H1 (cell line): ENCODE results near the gene GPR135. TPM values are rescaled to one million over a fixed set of nuclear protein-coding genes. Genes with fewer than 3 reads are reported as not detected.

Source experiments
- CTCF ChIA-PET: fragments of 300-600 bp; sonication (Branson Sonifier 250); formaldehyde crosslinking; loops from one replicate; lab custom pipeline; 2021; ENCODE audit not compliant: partially characterized antibody; lab: Charles Lee
- POLR2A ChIA-PET: fragments of 300-600 bp; sonication (Branson Sonifier 250); formaldehyde crosslinking; loops from one replicate; lab custom pipeline; 2021; ENCODE audit warnings: inconsistent platforms; ENCODE audit not compliant: partially characterized antibody; lab: Charles Lee
- DNase-seq, 2 experiments: peaks; one replicate each; pipeline versions ENCODE4 v3.0.0 to v3.0.0-alpha.2; 2010 to 2022; ENCODE audit warnings: low spot score in 2 of 2, low read depth in 1 of 2, mixed read lengths in 1 of 2
- FAIRE-seq: peaks from 2 replicates; lab custom pipeline; 2011; peaks lifted over from hg19 to GRCh38; lab: Jason Lieb, UNC
- H2AFZ ChIP-seq: 2 replicates; pipeline ENCODE4 v1.8.1; 2012; ENCODE audit warnings: low read length, inconsistent platforms
- H2AK5ac ChIP-seq: 2 replicates; pipeline ENCODE4 v1.6.1; 2013; ENCODE audit warnings: low read depth, low read length
- H2BK120ac ChIP-seq: replicated peaks from 2 replicates; pipeline ENCODE3; 2013; ENCODE audit warnings: low read depth, low read length, inconsistent platforms
- H2BK12ac ChIP-seq: 2 replicates; pipeline ENCODE4 v1.6.1; 2013; ENCODE audit warnings: low read depth, low read length
- H2BK15ac ChIP-seq: 2 replicates; pipeline ENCODE4 v1.6.1; 2013; ENCODE audit warnings: low read length
- H2BK20ac ChIP-seq: 2 replicates; pipeline ENCODE4 v1.6.1; 2013; ENCODE audit warnings: low read length
- H2BK5ac ChIP-seq: 2 replicates; pipeline ENCODE4 v1.6.1; 2013; ENCODE audit warnings: low read depth, low read length
- H3K14ac ChIP-seq: 2 replicates; pipeline ENCODE4 v1.6.1; 2013; ENCODE audit warnings: inconsistent platforms; ENCODE audit not compliant: insufficient read length
- H3K18ac ChIP-seq: 2 replicates; pipeline ENCODE4 v1.6.1; 2013; ENCODE audit warnings: low read length; ENCODE audit errors: extremely low read depth
- H3K23ac ChIP-seq: 2 replicates; pipeline ENCODE4 v1.6.1; 2013; ENCODE audit warnings: inconsistent platforms; ENCODE audit not compliant: insufficient read length
- H3K23me2 ChIP-seq: 2 replicates; pipeline ENCODE4 v1.6.1; 2013; ENCODE audit warnings: low read depth, low read length
- H3K27ac ChIP-seq: 2 replicates; pipeline ENCODE4 v1.6.1; 2011; ENCODE audit warnings: low read depth, low read length, inconsistent platforms
- H3K27me3 ChIP-seq, 4 experiments: replicated peaks in 1 of 4; 1 replicate in 1 of 4; 2 replicates in 3 of 4; pipeline versions ENCODE4 v1.6.1 to v1.8.1; 2011 to 2013; ENCODE audit warnings: low read length in 3 of 4, mild to moderate bottlenecking in 3 of 4, inconsistent platforms in 2 of 4, mixed read lengths in 2 of 4, moderate library complexity in 1 of 4; ENCODE audit not compliant: control insufficient read depth in 3 of 4, insufficient read depth in 3 of 4; ENCODE audit errors: extremely low read depth in 1 of 4
- H3K36me3 ChIP-seq, 4 experiments: 2 replicates each; pipeline versions ENCODE4 v1.6.1 to v1.8.1; 2011 to 2013; ENCODE audit warnings: mild to moderate bottlenecking in 4 of 4, low read length in 3 of 4, moderate library complexity in 2 of 4, control low read depth in 1 of 4, inconsistent platforms in 1 of 4; ENCODE audit not compliant: insufficient read depth in 4 of 4, control insufficient read depth in 2 of 4
- H3K4ac ChIP-seq: replicated peaks from 2 replicates; pipeline ENCODE3; 2013; ENCODE audit warnings: low read length, low read depth, mixed read lengths, inconsistent platforms; ENCODE audit not compliant: insufficient read length
- H3K4me1 ChIP-seq, 4 experiments: replicated peaks in 1 of 4; 1 replicate in 1 of 4; 2 replicates in 3 of 4; pipeline versions ENCODE4 v1.6.1 to v1.8.1; 2011 to 2013; ENCODE audit warnings: low read length in 3 of 4, inconsistent platforms in 2 of 4, mixed read lengths in 1 of 4; ENCODE audit not compliant: insufficient read depth in 4 of 4, control insufficient read depth in 3 of 4
- H3K4me2 ChIP-seq, 2 experiments: 2 replicates each; pipeline versions ENCODE4 v1.6.1 to v1.8.1; 2011 to 2013; ENCODE audit warnings: low read depth in 2 of 2, low read length in 2 of 2, control low read depth in 1 of 2, inconsistent platforms in 1 of 2, mild to moderate bottlenecking in 1 of 2; ENCODE audit not compliant: insufficient read depth in 1 of 2
- H3K4me3 ChIP-seq, 4 experiments: fragments of 200-600, 300-600 bp in 1 of 4; sonication (generic), shearing (Covaris generic), sonication (Bioruptor Twin) in 1 of 4; 2 replicates each; pipeline versions ENCODE4 v1.5.1 to v1.8.1; 2011 to 2016; ENCODE audit warnings: low read length in 4 of 4, low read depth in 3 of 4, control low read depth in 2 of 4, inconsistent platforms in 2 of 4, mild to moderate bottlenecking in 2 of 4, mixed read lengths in 1 of 4, moderate library complexity in 1 of 4; ENCODE audit not compliant: insufficient read depth in 2 of 4; ENCODE audit errors: extremely low read depth in 1 of 4
- H3K56ac ChIP-seq: replicated peaks from 2 replicates; pipeline ENCODE3; 2013; ENCODE audit warnings: low read depth, mild to moderate bottlenecking, mixed read lengths, low read length, inconsistent platforms; ENCODE audit not compliant: insufficient read length
- H3K79me1 ChIP-seq: 2 replicates; pipeline ENCODE4 v1.6.1; 2013; ENCODE audit warnings: low read depth, low read length, control low read depth
- H3K79me2 ChIP-seq, 2 experiments: 2 replicates each; pipeline versions ENCODE4 v1.6.1 to v1.8.1; 2012 to 2013; ENCODE audit warnings: low read length in 2 of 2, mild to moderate bottlenecking in 2 of 2, inconsistent platforms in 1 of 2; ENCODE audit not compliant: insufficient read depth in 2 of 2, control insufficient read depth in 1 of 2
- H3K9ac ChIP-seq, 4 experiments: replicated peaks in 1 of 4; 1 replicate in 1 of 4; 2 replicates in 3 of 4; pipeline versions ENCODE4 v1.6.1 to v1.8.1; 2011 to 2013; ENCODE audit warnings: low read depth in 3 of 4, low read length in 3 of 4, control low read depth in 2 of 4, mild to moderate bottlenecking in 2 of 4, moderate library complexity in 2 of 4, inconsistent platforms in 1 of 4; ENCODE audit errors: extremely low read depth in 1 of 4
- H3K9me3 ChIP-seq, 2 experiments: 2 replicates each; pipeline versions ENCODE4 v1.6.1 to v1.8.1; 2012 to 2013; ENCODE audit warnings: mild to moderate bottlenecking in 2 of 2, moderate library complexity in 2 of 2, control low read depth in 1 of 2, inconsistent platforms in 1 of 2, low read depth in 1 of 2, low read length in 1 of 2, mixed read lengths in 1 of 2; ENCODE audit not compliant: insufficient read depth in 2 of 2
- H4K20me1 ChIP-seq, 2 experiments: replicated peaks in 1 of 2; 2 replicates each; pipeline versions ENCODE3 to v1.8.1; 2011 to 2013; ENCODE audit warnings: inconsistent platforms in 2 of 2, low read length in 2 of 2, mild to moderate bottlenecking in 1 of 2; ENCODE audit not compliant: insufficient read depth in 2 of 2, control insufficient read depth in 1 of 2
- H4K5ac ChIP-seq: 2 replicates; pipeline ENCODE4 v1.6.1; 2013; ENCODE audit warnings: low read length, low read depth, mixed read lengths, inconsistent platforms; ENCODE audit not compliant: insufficient read length
- H4K8ac ChIP-seq: 2 replicates; pipeline ENCODE4 v1.8.0; 2013; ENCODE audit warnings: mild to moderate bottlenecking, moderate library complexity, low read length, inconsistent platforms; ENCODE audit not compliant: insufficient read depth; ENCODE audit errors: extremely low read depth
- H4K91ac ChIP-seq: replicated peaks from 2 replicates; pipeline ENCODE3; 2013; ENCODE audit warnings: low read length, mixed read lengths, inconsistent platforms; ENCODE audit not compliant: insufficient read length
- ASH2L ChIP-seq: fragments of 200-600, 300-600 bp; sonication (generic); IDR thresholded peaks from one replicate; pipeline ENCODE4 v1.7.1; 2017; ENCODE audit warnings: low read length
- BACH1 ChIP-seq: IDR thresholded peaks from 2 replicates; pipeline ENCODE4 v1.6.1; 2012; ENCODE audit warnings: low read length, improper control_type of control experiment
- BCL11A ChIP-seq, 2 experiments: IDR thresholded peaks; one replicate each; pipeline ENCODE4 v1.6.1; 2011; ENCODE audit warnings: low read depth in 2 of 2, low read length in 2 of 2, mild to moderate bottlenecking in 2 of 2
- CBX8 ChIP-seq: fragments of 300-800, 300-1000 bp; sonication (generic); IDR thresholded peaks from 2 replicates; pipeline ENCODE4 v1.7.1; 2016; ENCODE audit warnings: low read depth, low read length, borderline replicate concordance
- CREB1 ChIP-seq: IDR thresholded peaks from 2 replicates; pipeline ENCODE4 v1.6.1; 2012; ENCODE audit warnings: inconsistent platforms
- EGR1 ChIP-seq: IDR thresholded peaks from 2 replicates; pipeline ENCODE4 v1.6.1; 2011; ENCODE audit warnings: low read depth, low read length, borderline replicate concordance
- EP300 ChIP-seq, 2 experiments: IDR thresholded peaks; 1 replicate in 1 of 2; 2 replicates in 1 of 2; pipeline ENCODE4 v1.6.1; 2011 to 2012; ENCODE audit warnings: low read depth in 2 of 2, low read length in 2 of 2, mild to moderate bottlenecking in 2 of 2, borderline replicate concordance in 1 of 2, inconsistent platforms in 1 of 2, moderate library complexity in 1 of 2
- GABPA ChIP-seq: IDR thresholded peaks from 2 replicates; pipeline ENCODE4 v1.6.1; 2011; ENCODE audit warnings: mild to moderate bottlenecking, low read length, moderate library complexity, borderline replicate concordance; ENCODE audit not compliant: insufficient read depth
- HDAC2 ChIP-seq, 2 experiments: fragments of 300-600 bp in 1 of 2; sonication (generic) in 1 of 2; IDR thresholded peaks; 2 replicates each; pipeline ENCODE4 v1.6.1; 2011 to 2012; ENCODE audit warnings: low read depth in 2 of 2, low read length in 2 of 2, mild to moderate bottlenecking in 2 of 2, moderate library complexity in 2 of 2, borderline replicate concordance in 1 of 2, inconsistent platforms in 1 of 2
- KDM4A ChIP-seq: IDR thresholded peaks from one replicate; pipeline ENCODE4 v1.7.1; 2012; ENCODE audit warnings: low read depth, mild to moderate bottlenecking, moderate library complexity, low read length, inconsistent platforms; ENCODE audit not compliant: severe bottlenecking
- RXRA ChIP-seq: IDR thresholded peaks from 2 replicates; pipeline ENCODE4 v1.6.1; 2011; ENCODE audit warnings: low read depth, mild to moderate bottlenecking, low read length, moderate library complexity; ENCODE audit not compliant: insufficient read depth
- SIRT6 ChIP-seq: IDR thresholded peaks from one replicate; pipeline ENCODE4 v1.7.1; 2012; ENCODE audit warnings: low read length, inconsistent platforms
- SIX5 ChIP-seq: IDR thresholded peaks from 2 replicates; pipeline ENCODE4 v1.6.1; 2011; ENCODE audit warnings: mild to moderate bottlenecking, low read depth, low read length
- ZNF274 ChIP-seq: IDR thresholded peaks from 2 replicates; pipeline ENCODE4 v1.7.0; 2012; ENCODE audit warnings: low read length, borderline replicate concordance; ENCODE audit errors: extremely low read depth
- WGBS, 2 experiments: shearing (Covaris generic) in 1 of 2; methylation state at CpG; one replicate each; pipeline versions ENCODE4 v1.1.6 to v1.1.7; 2013 to 2015; ENCODE audit warnings: low lambda C conversion rate in 2 of 2, mixed read lengths in 2 of 2, inconsistent platforms in 1 of 2, low coverage in 1 of 2, missing lambda C conversion rate in 1 of 2; ENCODE audit not compliant: insufficient replicate concordance in 2 of 2, insufficient coverage in 1 of 2, insufficient read length in 1 of 2; ENCODE audit errors: extremely low coverage in 1 of 2, missing lambda C conversion rate in 1 of 2; 5-methylcytosine and 5-hydroxymethylcytosine counted together
- polyA plus RNA-seq, 7 experiments: library from polyadenylated mRNA; depleted of rRNA in 3 of 7; stranded (reverse) in 5 of 7; unstranded in 2 of 7; fragments of >200 nt in 5 of 7; fragments of 200-250 nt in 2 of 7; gene quantifications; 1 replicate in 5 of 7; 2 replicates in 1 of 7; 4 replicates in 1 of 7; pipeline versions ENCODE4 v1.2.1 to v1.2.3, GENCODE V29; 2011 to 2013; ENCODE audit warnings: missing spikeins in 2 of 7, mixed read lengths in 2 of 7
- total RNA-seq: library from RNA; stranded (reverse); fragmentation: NEBNext Ultra II Directional; extraction: Animal tissue kit (Norgen Biotek cat#: 25700); gene quantifications from 2 replicates; pipeline ENCODE4 v1.2.1, GENCODE V29; 2021

Gene GPR135
- total and polyA plus RNA-seq, 2 of the 8 experiments (the other 6 are each of a cell fraction or from before 2014, with no cell fraction given), result 0.48 to 1.1 TPM

- H3K27me3 ChIP-seq, result peaks cover 0 to 18% (median 10%) of the 10 kb centered on the region in 4 experiments; a peak in 6 of 7 replicates
- POLR2A ChIA-PET, result no interaction called here
- no peak for FAIRE-seq
- TF ChIP-seq BCL11A (IDR thresholded peaks at IDR 0.05; ENCODE audit: low read depth in 2 of 2, low read length in 2 of 2), result no peak
- TF ChIP-seq GABPA, result no peak
- no peak for TF ChIP-seq KDM4A
- TF ChIP-seq RXRA, result no peak
- TF ChIP-seq EGR1, result no peak
- no peak for TF ChIP-seq CREB1
- no peak for TF ChIP-seq HDAC2 (IDR thresholded peaks at IDR 0.05; ENCODE audit: borderline replicate concordance in 1 of 2, low read depth in 2 of 2, low read length in 2 of 2)
- TF ChIP-seq EP300 (IDR thresholded peaks at IDR 0.05; ENCODE audit: borderline replicate concordance in 1 of 2, low read depth in 2 of 2, low read length in 2 of 2), result no peak
- no peak for TF ChIP-seq ASH2L
- no peak for TF ChIP-seq SIX5
- no peak for TF ChIP-seq SIRT6
- no peak for TF ChIP-seq BACH1
- TF ChIP-seq CBX8, result no peak
- TF ChIP-seq ZNF274, result no peak
These were observed 4.8 kb downstream of the GPR135 start for GRCh38 chr14:59460378-59460777.

More at GRCh38 chr14:59460378-59460777, 4.8 kb downstream of the GPR135 start:
- H3K23ac ChIP-seq, result no peak overlapping the region
- no peaks in the 10 kb centered on the region for H3K79me2 ChIP-seq
- H3K23me2 ChIP-seq, result peaks cover 15% of the 10 kb centered on the region; the same call in 1 of the 2 replicates
- no peak overlapping the region for H3K27ac ChIP-seq
- peaks cover 0 to 7% of the 10 kb centered on the region in 2 experiments for H4K20me1 ChIP-seq
- H3K14ac ChIP-seq, result no peak overlapping the region
- H2BK5ac ChIP-seq, result no peak overlapping the region
- CTCF ChIA-PET, result interaction anchor here (0.7 to 2.2 kb wide), 3 partner anchors 25 to 504 kb away, joined by 3 to 6 read pairs (median 4); partner anchors contain the start of gene CCDC175
- peaks cover 0 to 10% (median 4%) of the 10 kb centered on the region in 4 experiments; a peak in 4 of 7 replicates for H3K4me1 ChIP-seq
- no peak overlapping the region for H4K8ac ChIP-seq
- DNase-seq, result no peak
- H3K4me2 ChIP-seq, result no peak overlapping the region
- no peak overlapping the region for H2AFZ ChIP-seq
- H2AK5ac ChIP-seq, result no peak overlapping the region
- no peak overlapping the region for H2BK15ac ChIP-seq
- no peaks in the 10 kb centered on the region for H3K79me1 ChIP-seq
- no peaks in the 10 kb centered on the region; a peak in 1 of 8 replicates for H3K36me3 ChIP-seq
- no peak overlapping the region for H3K9ac ChIP-seq
- H3K4me3 ChIP-seq, result no peak overlapping the region
- no peaks in the 10 kb centered on the region; a peak in 1 of 4 replicates for H3K9me3 ChIP-seq
- H2BK20ac ChIP-seq, result no peak overlapping the region
- no peak overlapping the region for H2BK120ac ChIP-seq
- no peak overlapping the region for H3K56ac ChIP-seq
- no peak overlapping the region for H2BK12ac ChIP-seq
- H3K4ac ChIP-seq, result no peak overlapping the region
- no peak overlapping the region for H3K18ac ChIP-seq
- no peak overlapping the region for H4K5ac ChIP-seq
- 94% methylated on average over 1 of the region's 1 CpG; no CpG with 5 or more reads in 1 of the 2 experiments for WGBS, 2 experiments
- H4K91ac ChIP-seq, result no peak overlapping the region
